ENCODE measurements around the gene ZNF827. TPM values are rescaled to one million over a fixed set of nuclear protein-coding genes. Genes with fewer than 3 reads are reported as not detected.

The ZNF827 gene
- total and polyA plus RNA-seq, 2 of the 8 experiments (the other 6 are each of a cell fraction or from before 2014, with no cell fraction given), result 25.3 to 26.2 TPM

GRCh38 chr4:145976680-145977079, 38.1 kb upstream of the ZNF827 start:
- Histone ChIP-seq H4K5ac (ENCODE audit: insufficient read length, low read depth, low read length) (no peak overlapping the region), H3K79me2 (ENCODE audit: control insufficient read depth in 1 of 2, insufficient read depth in 2 of 2, low read length in 2 of 2) (no peaks in the 10 kb centered on the region), H3K18ac (ENCODE audit: extremely low read depth, low read length) (no peak overlapping the region), H3K23ac (ENCODE audit: insufficient read length) (no peak overlapping the region), H3K27me3 (replicated peaks in 1 of 4; ENCODE audit: control insufficient read depth in 3 of 4, extremely low read depth in 1 of 4, insufficient read depth in 3 of 4, low read length in 3 of 4) (no peaks in the 10 kb centered on the region), H2BK5ac (ENCODE audit: low read depth, low read length) (no peak overlapping the region), H2AK5ac (ENCODE audit: low read depth, low read length) (no peak overlapping the region), H3K4me2 (ENCODE audit: insufficient read depth in 1 of 2, low read depth in 2 of 2, low read length in 2 of 2) (no peak overlapping the region), H2BK20ac (ENCODE audit: low read length) (no peak overlapping the region), H2BK15ac (ENCODE audit: low read length) (no peak overlapping the region), H2BK120ac (replicated peaks; ENCODE audit: low read depth, low read length) (no peak overlapping the region), H3K4me1 (replicated peaks in 1 of 4; ENCODE audit: control insufficient read depth in 3 of 4, insufficient read depth in 4 of 4, low read length in 3 of 4) (no peaks in the 10 kb centered on the region), H3K36me3 (ENCODE audit: control insufficient read depth in 2 of 4, insufficient read depth in 4 of 4, low read length in 3 of 4) (no peaks in the 10 kb centered on the region), H3K23me2 (ENCODE audit: low read depth, low read length) (no peaks in the 10 kb centered on the region), H3K56ac (replicated peaks; ENCODE audit: insufficient read length, low read depth, low read length) (no peak overlapping the region), H3K9me3 (ENCODE audit: insufficient read depth in 2 of 2, low read depth in 1 of 2, low read length in 1 of 2) (no peaks in the 10 kb centered on the region), H2AFZ (ENCODE audit: low read length) (no peak overlapping the region), H3K14ac (ENCODE audit: insufficient read length) (no peak overlapping the region), H4K20me1 (replicated peaks in 1 of 2; ENCODE audit: control insufficient read depth in 1 of 2, insufficient read depth in 2 of 2, low read length in 2 of 2) (no peaks in the 10 kb centered on the region), H2BK12ac (ENCODE audit: low read depth, low read length) (no peak overlapping the region), H3K4ac (replicated peaks; ENCODE audit: insufficient read length, low read depth, low read length) (no peak overlapping the region), H3K4me3 (ENCODE audit: extremely low read depth in 1 of 4, insufficient read depth in 2 of 4, low read depth in 3 of 4, low read length in 4 of 4) (no peak overlapping the region), H4K91ac (replicated peaks; ENCODE audit: insufficient read length, low read length) (no peak overlapping the region), H4K8ac (ENCODE audit: extremely low read depth, insufficient read depth, low read length) (no peak overlapping the region), H3K9ac (replicated peaks in 1 of 4; ENCODE audit: extremely low read depth in 1 of 4, low read depth in 3 of 4, low read length in 3 of 4) (no peak overlapping the region), H3K79me1 (ENCODE audit: low read depth, low read length) (no peaks in the 10 kb centered on the region), H3K27ac (ENCODE audit: low read depth, low read length) (no peak overlapping the region)
- no peak for DNase-seq (ENCODE audit: low read depth in 1 of 2, low spot score in 2 of 2)
- FAIRE-seq, result no peak
- ChIA-PET POLR2A (ENCODE audit: partially characterized antibody) (no interaction called here), CTCF (ENCODE audit: partially characterized antibody) (interaction anchor here (0.7 kb wide), 1 partner anchor 56 kb away, joined by 3 read pairs; no protein-coding TSS in a partner anchor)
- 73% methylated on average over 4 of the region's 4 CpGs; no CpG with 5 or more reads in 1 of the 2 experiments for WGBS, 2 experiments (ENCODE audit: extremely low coverage in 1 of 2, insufficient coverage in 1 of 2, insufficient read length in 1 of 2, insufficient replicate concordance in 2 of 2, low coverage in 1 of 2, low lambda C conversion rate in 2 of 2, missing lambda C conversion rate in 1 of 2)
- TF ChIP-seq PHF8 (conservative IDR thresholded peaks at IDR 0.05; ENCODE audit: low read depth, low read length) (no peak), SIX5 (IDR thresholded peaks at IDR 0.05; ENCODE audit: low read depth, low read length) (no peak), SUZ12 (IDR thresholded peaks at IDR 0.05; ENCODE audit: low read length) (no peak), CHD1 (IDR thresholded peaks at IDR 0.05; ENCODE audit: low read depth, low read length) (no peak), SP4 (IDR thresholded peaks at IDR 0.05; ENCODE audit: low read length) (no peak), GTF2F1 (IDR thresholded peaks at IDR 0.05; ENCODE audit: borderline replicate concordance, low read depth, low read length) (no peak), HDAC2 (IDR thresholded peaks at IDR 0.05; ENCODE audit: borderline replicate concordance in 1 of 2, low read depth in 2 of 2, low read length in 2 of 2) (no peak), CTBP2 (IDR thresholded peaks at IDR 0.05; ENCODE audit: borderline replicate concordance, insufficient read depth, insufficient read length, low read length) (no peak), CBX8 (IDR thresholded peaks at IDR 0.05; ENCODE audit: borderline replicate concordance, low read depth, low read length) (no peak), TAF1 (IDR thresholded peaks at IDR 0.05; ENCODE audit: low read depth, low read length) (no peak), SRF (IDR thresholded peaks at IDR 0.05; ENCODE audit: low read depth, low read length) (no peak), SIRT6 (IDR thresholded peaks at IDR 0.05; ENCODE audit: low read length) (no peak)

All from H1 (cell line).